HEK293T (cell line): ENCODE results near the gene PTGER4.

ENCODE experiments used
- BHLHE40 ChIP-seq: fragments of 450-650 bp; IDR thresholded peaks from 2 replicates; pipeline ENCODE4 v1.6.1; 2016; ENCODE audit warnings: mild to moderate bottlenecking, moderate library complexity, borderline replicate concordance
- ELF4 ChIP-seq: fragments of 450-650 bp; IDR thresholded peaks from 2 replicates; pipeline ENCODE4 v1.6.1; 2017; ENCODE audit warnings: antibody characterized with exemption
- FOXA1 ChIP-seq: fragments of 450-650 bp; IDR thresholded peaks from 2 replicates; pipeline ENCODE4 v1.6.1; 2016; ENCODE audit warnings: mild to moderate bottlenecking
- FOXK2 ChIP-seq: fragments of 450-650 bp; IDR thresholded peaks from 2 replicates; pipeline ENCODE4 v1.6.1; 2016; ENCODE audit warnings: mild to moderate bottlenecking
- FOXM1 ChIP-seq: fragments of 450-650 bp; IDR thresholded peaks from 2 replicates; pipeline ENCODE4 v1.6.1; 2017; ENCODE audit warnings: mild to moderate bottlenecking, borderline replicate concordance
- NFRKB ChIP-seq: fragments of 450-650 bp; IDR thresholded peaks from 2 replicates; pipeline ENCODE4 v1.6.1; 2016; ENCODE audit warnings: mild to moderate bottlenecking, moderate library complexity
- SP1 ChIP-seq: fragments of 450-650 bp; IDR thresholded peaks from 2 replicates; pipeline ENCODE4 v1.6.1; 2017

DNA sequence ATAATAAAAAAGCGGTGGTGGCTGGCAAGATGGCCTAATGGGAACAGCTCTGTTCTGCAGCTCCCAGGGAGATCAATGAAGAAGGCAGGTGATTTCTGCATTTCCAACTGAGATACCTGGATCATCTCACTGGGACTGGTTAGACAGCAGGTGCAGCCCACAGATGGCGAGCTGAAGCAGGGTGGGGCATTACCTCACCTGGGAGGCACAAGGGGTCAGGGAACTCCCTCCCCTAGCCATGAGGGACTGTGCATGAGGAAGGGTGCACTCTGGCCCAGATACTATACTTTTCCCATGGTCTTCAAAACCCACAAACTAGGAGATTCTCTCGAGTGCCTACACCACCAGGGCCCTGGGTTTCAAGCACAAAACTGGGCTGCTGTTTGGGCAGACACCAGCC lies 45.6 kb upstream of the PTGER4 start:
- TF ChIP-seq NFRKB (no peak), SP1 (no peak), BHLHE40 (no peak), ELF4 (no peak), FOXA1 (no peak), FOXK2 (no peak), FOXM1 (no peak)
